Testis (tissue), 3 donors: ENCODE data around the gene FAM53B. TPM values are rescaled to one million over a fixed set of nuclear protein-coding genes. Genes with fewer than 3 reads are reported as not detected.

Experiments
- DNase-seq: peaks from one replicate; pipeline ENCODE4 v3.0.0-alpha.2; 2019
- H3K27ac ChIP-seq, 2 donors: fragments of 200-600 bp; sonication (generic); one replicate each; pipeline ENCODE4 v1.5.1; 2019
- H3K27me3 ChIP-seq: fragments of 200-600 bp; sonication (generic); one replicate; pipeline ENCODE4 v1.5.1; 2019
- H3K36me3 ChIP-seq: fragments of 200-600 bp; sonication (generic); one replicate; pipeline ENCODE4 v1.5.1; 2017; ENCODE audit warnings: low read depth; ENCODE audit errors: missing control alignments
- H3K4me1 ChIP-seq: fragments of 200-600 bp; sonication (generic); one replicate; pipeline ENCODE4 v1.5.1; 2019
- H3K4me3 ChIP-seq, 2 donors: fragments of 200-600 bp; sonication (generic); one replicate each; pipeline ENCODE4 v1.5.1; 2017 to 2019
- H3K9me3 ChIP-seq: fragments of 200-600 bp; sonication (generic); one replicate; pipeline ENCODE4 v1.5.1; 2017
- POLR2A ChIP-seq: fragments of 450-650 bp; IDR thresholded peaks from one replicate; pipeline ENCODE4 v1.6.1; 2017; ENCODE audit warnings: antibody characterized with exemption, mild to moderate bottlenecking, moderate library complexity
- WGBS, 2 donors: methylation state at CpG; one replicate each; pipeline ENCODE4 v1.1.5; 2018; 5-methylcytosine and 5-hydroxymethylcytosine counted together
- intact Hi-C: fragments of 100-400 bp; cut with DNase I; formaldehyde crosslinking; loops from one replicate; pipeline ENCODE4 v1.15.1; 2023; ENCODE audit warnings: low total_unique reads
- polyA plus RNA-seq: library from polyadenylated mRNA; stranded (reverse); fragments of 350-450 nt; fragmentation: Illumina TruSeq; extraction: RNeasy Lipid Tissue Mini Kit (QIAGEN cat#74804); gene quantifications from one replicate; pipeline ENCODE4 v1.2.3, GENCODE V29; 2014; ENCODE audit warnings: low read depth, low replicate concordance; ENCODE audit not compliant: insufficient read depth
- total RNA-seq, 2 donors: library from RNA; depleted of rRNA; stranded (reverse); fragments of >200 nt; gene quantifications; one replicate each; pipeline ENCODE4 v1.2.3, GENCODE V29; 2016
- TF ChIP-seq, protein P1 (sequence below), 3 experiments: fragments of 450-650 bp in 2 of 3; fragments of 200-600 bp in 1 of 3; sonication (generic) in 1 of 3; IDR thresholded peaks; one replicate each; pipeline ENCODE4 v1.5.1; 2016 to 2019; ENCODE audit warnings: antibody characterized with exemption in 3 of 3, mild to moderate bottlenecking in 2 of 3, moderate library complexity in 1 of 3

Gene FAM53B
- total and polyA plus RNA-seq, 3 donors from 2014 or later, result 36.9 to 125 (median 109) TPM

DNA sequence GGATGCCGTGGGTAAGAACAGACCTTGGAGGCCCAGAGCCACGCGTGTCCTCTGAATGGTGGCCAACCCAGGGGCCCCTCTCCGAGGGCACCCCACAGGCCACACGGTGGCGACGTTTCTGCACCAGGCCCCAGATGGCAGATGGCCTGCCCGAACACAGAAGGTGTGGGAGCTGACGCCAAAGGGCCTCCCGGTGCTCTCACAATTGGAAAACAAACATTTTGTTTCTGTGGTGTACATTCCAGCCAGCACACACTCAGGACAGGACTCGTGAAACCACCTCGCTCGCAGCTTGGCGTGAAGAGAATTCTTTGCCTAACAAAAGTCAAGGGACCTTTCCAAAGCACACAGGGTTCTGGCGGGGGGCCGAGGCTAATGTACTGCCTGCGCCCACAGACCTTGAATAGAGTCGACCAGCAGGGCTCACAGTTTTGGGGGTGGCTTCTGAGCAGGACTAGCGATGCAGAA, 112.1 kb downstream of the FAM53B start:
- TF ChIP-seq POLR2A, result no peak
- TF ChIP-seq, protein P1, sequence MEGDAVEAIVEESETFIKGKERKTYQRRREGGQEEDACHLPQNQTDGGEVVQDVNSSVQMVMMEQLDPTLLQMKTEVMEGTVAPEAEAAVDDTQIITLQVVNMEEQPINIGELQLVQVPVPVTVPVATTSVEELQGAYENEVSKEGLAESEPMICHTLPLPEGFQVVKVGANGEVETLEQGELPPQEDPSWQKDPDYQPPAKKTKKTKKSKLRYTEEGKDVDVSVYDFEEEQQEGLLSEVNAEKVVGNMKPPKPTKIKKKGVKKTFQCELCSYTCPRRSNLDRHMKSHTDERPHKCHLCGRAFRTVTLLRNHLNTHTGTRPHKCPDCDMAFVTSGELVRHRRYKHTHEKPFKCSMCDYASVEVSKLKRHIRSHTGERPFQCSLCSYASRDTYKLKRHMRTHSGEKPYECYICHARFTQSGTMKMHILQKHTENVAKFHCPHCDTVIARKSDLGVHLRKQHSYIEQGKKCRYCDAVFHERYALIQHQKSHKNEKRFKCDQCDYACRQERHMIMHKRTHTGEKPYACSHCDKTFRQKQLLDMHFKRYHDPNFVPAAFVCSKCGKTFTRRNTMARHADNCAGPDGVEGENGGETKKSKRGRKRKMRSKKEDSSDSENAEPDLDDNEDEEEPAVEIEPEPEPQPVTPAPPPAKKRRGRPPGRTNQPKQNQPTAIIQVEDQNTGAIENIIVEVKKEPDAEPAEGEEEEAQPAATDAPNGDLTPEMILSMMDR (IDR thresholded peaks at IDR 0.05), result peak; percentile 35 to 49 (median 42)
- H3K9me3 ChIP-seq, result no peaks in the 10 kb centered on the region
- H3K4me1 ChIP-seq, result peaks cover 73% of the 10 kb centered on the region
- H3K27ac ChIP-seq, result peak overlapping the region; percentile 82 to 86
- intact Hi-C loops, result no loop called here
- H3K27me3 ChIP-seq, result no peaks in the 10 kb centered on the region
- H3K36me3 ChIP-seq, result no peaks in the 10 kb centered on the region
- DNase-seq, result peak; percentile 82
- WGBS, 2 donors, result 24 to 51% methylated on average over 16 to 19 of the region's 19 CpGs
- no peak overlapping the region for H3K4me3 ChIP-seq

DNA sequence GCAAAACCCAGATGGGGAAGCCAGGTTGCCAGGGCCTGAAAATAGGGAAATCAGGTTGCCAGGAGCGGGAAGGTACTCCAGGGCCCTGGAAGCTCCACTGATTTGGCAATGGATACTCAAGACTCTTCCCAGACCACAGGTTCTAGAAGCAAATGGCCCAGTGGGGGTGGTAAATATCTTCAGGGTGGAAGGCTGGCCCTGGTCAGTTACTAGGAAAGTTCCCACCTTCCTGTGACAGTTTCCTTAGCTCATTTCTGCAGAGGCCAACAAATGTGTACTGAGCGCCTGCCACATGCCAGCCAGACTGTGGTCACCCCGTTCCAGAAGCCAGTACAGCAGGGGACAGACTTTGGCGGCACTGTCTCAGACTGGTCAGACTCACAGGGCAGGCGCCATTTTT, 113.6 kb downstream of the FAM53B start:
- no peaks in the 10 kb centered on the region for H3K9me3 ChIP-seq
- H3K4me1 ChIP-seq, result peaks cover 76% of the 10 kb centered on the region
- no peak overlapping the region for H3K4me3 ChIP-seq
- TF ChIP-seq POLR2A, result no peak
- TF ChIP-seq, protein P1 (IDR thresholded peaks at IDR 0.05), result no peak
- H3K27me3 ChIP-seq, result no peaks in the 10 kb centered on the region
- WGBS, 2 donors, result 87 to 96% methylated on average over 5 of the region's 5 CpGs
- DNase-seq, result no peak
- intact Hi-C loops, result no loop called here
- no peaks in the 10 kb centered on the region for H3K36me3 ChIP-seq
- peak overlapping the region; percentile 82 to 86 for H3K27ac ChIP-seq

DNA sequence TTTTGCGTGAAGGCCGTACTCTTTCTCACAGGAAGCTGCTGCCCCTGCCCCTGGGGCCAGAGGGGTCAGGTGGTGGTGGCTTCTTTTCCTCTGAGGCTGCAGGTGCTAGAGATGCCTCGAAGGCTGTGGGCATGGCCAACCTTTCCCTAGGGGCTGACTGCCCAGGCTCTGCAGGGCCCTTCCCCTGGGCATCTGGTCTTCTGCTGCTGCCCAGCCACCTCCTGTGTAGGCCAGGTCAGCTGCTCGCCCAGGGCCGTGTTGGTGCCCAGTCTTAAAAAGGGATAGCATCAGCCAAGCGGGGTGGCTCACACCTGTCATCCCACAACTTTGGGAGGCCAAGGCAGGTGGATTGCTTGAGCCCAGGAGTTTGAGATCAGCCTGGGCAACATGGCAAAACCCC, 114.3 kb downstream of the FAM53B start:
- H3K27me3 ChIP-seq, result no peaks in the 10 kb centered on the region
- 62 to 70% methylated on average over 4 to 6 of the region's 6 CpGs for WGBS, 2 donors
- intact Hi-C loops, result loop anchor here (5.0 to 10.0 kb wide), 2 partner anchors 75 to 107 kb away; no protein-coding TSS in a partner anchor
- TF ChIP-seq, protein P1 (IDR thresholded peaks at IDR 0.05), result no peak
- no peak for TF ChIP-seq POLR2A
- H3K9me3 ChIP-seq, result no peaks in the 10 kb centered on the region
- no peak overlapping the region for H3K4me3 ChIP-seq
- H3K27ac ChIP-seq, result peak overlapping the region; percentile 38 to 82
- H3K4me1 ChIP-seq, result peaks cover 76% of the 10 kb centered on the region
- no peaks in the 10 kb centered on the region for H3K36me3 ChIP-seq
- no peak for DNase-seq

DNA sequence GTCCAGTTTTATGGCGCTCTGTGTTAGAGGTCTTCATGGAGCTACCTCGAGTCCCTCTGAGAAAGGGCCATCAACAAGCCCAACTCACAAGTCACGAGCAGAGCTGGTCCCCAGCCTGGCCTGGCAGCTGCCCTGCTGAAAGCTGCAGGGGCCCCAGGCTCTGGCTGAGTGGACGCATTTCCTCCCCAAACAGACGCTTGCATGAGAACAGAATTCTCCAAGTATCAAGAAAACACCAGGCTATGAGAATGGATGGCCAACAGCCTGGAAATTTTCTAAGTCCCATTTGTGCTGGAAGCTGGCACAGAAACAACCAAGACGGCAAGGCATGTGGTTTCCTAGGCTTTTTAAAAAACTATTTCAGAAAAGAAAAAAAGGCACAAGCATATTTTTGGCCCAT, 114.8 kb downstream of the FAM53B start:
- no peak for TF ChIP-seq POLR2A
- TF ChIP-seq, protein P1 (IDR thresholded peaks at IDR 0.05), result no peak
- no peak overlapping the region for H3K4me3 ChIP-seq
- no peaks in the 10 kb centered on the region for H3K36me3 ChIP-seq
- peak; percentile 50 for DNase-seq
- peak overlapping the region; percentile 38 to 82 for H3K27ac ChIP-seq
- no peaks in the 10 kb centered on the region for H3K27me3 ChIP-seq
- WGBS, 2 donors, result 46 to 62% methylated on average over 6 of the region's 6 CpGs
- intact Hi-C loops, result loop anchor here (5.0 to 10.0 kb wide), 2 partner anchors 75 to 108 kb away; no protein-coding TSS in a partner anchor
- H3K9me3 ChIP-seq, result no peaks in the 10 kb centered on the region
- H3K4me1 ChIP-seq, result peaks cover 76% of the 10 kb centered on the region

DNA sequence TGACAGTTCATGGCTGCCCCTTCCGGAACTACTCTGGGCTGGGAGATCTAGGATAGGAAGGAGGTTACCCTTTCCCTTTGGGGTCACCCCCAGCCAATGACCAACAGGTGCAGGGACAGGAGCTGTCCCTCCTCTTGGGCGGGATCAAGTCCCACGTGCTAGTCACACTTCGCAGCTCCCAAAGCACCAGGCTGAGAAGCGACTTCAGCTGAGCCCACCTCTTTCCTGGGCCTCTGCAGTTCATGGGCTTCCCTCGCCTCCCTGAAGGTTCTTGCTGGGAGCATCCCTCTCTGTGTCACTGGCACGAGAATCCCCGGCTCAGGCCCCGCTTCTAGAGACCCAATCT, 115.5 kb downstream of the FAM53B start:
- no peaks in the 10 kb centered on the region for H3K27me3 ChIP-seq
- no peaks in the 10 kb centered on the region for H3K9me3 ChIP-seq
- WGBS, 2 donors, result 83% methylated on average over 9 of the region's 9 CpGs; no CpG with 5 or more reads in 1 of the 2 donors
- intact Hi-C loops, result loop anchor here (5.0 to 10.0 kb wide), 2 partner anchors 74 to 109 kb away; no protein-coding TSS in a partner anchor
- H3K36me3 ChIP-seq, result no peaks in the 10 kb centered on the region
- H3K4me1 ChIP-seq, result peaks cover 76% of the 10 kb centered on the region
- no peak for DNase-seq
- H3K4me3 ChIP-seq, result no peak overlapping the region
- H3K27ac ChIP-seq, result peak overlapping the region; percentile 38 to 82
- TF ChIP-seq, protein P1 (IDR thresholded peaks at IDR 0.05), result no peak
- no peak for TF ChIP-seq POLR2A
